ENCODE results near the gene ZNF662.
"Not testable (repeated sequence)": the region's sequence is repeated elsewhere in the genome, so short reads cannot be mapped to it uniquely, and the experiment has no call there.

Gene ZNF662

DNA sequence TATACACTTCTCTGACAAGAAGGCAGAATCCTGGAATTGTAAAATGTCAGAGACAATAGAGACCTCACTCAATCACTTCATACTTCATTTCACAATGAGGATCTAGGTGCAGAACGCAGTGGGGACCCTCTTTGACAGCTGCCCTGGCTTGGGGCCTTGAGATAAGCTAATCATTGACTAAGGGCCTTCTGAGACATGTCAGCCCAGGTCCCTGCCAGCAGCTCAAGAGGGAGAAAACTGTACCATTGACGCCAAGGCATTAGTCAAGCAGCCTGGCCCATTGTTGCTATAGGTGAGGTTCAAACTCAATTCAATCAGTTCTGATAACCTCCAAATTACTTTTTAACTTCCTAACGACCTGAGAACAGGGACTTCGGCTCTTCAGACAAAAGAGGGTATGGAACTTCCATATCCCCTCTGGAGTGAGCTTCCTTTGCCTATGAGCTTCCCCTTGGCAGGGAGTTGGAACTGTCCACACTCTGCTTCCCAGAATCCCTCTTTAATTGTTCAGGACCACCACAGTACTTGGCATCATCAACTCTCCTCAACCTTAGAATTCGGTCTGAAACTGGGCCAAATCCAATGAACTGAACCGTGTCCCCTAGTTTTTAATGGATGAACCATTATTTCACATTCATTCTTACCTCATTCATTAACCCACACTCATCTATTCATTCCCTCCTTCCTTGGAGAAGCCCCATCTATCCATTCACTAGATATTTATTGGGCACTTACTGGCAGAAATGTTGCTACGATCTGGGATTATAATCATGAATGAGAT is 28.8 kb upstream of the ZNF662 start:
- TF ChIP-seq, protein P1, sequence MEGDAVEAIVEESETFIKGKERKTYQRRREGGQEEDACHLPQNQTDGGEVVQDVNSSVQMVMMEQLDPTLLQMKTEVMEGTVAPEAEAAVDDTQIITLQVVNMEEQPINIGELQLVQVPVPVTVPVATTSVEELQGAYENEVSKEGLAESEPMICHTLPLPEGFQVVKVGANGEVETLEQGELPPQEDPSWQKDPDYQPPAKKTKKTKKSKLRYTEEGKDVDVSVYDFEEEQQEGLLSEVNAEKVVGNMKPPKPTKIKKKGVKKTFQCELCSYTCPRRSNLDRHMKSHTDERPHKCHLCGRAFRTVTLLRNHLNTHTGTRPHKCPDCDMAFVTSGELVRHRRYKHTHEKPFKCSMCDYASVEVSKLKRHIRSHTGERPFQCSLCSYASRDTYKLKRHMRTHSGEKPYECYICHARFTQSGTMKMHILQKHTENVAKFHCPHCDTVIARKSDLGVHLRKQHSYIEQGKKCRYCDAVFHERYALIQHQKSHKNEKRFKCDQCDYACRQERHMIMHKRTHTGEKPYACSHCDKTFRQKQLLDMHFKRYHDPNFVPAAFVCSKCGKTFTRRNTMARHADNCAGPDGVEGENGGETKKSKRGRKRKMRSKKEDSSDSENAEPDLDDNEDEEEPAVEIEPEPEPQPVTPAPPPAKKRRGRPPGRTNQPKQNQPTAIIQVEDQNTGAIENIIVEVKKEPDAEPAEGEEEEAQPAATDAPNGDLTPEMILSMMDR (conservative IDR thresholded peaks at IDR 0.05; ENCODE audit: low read length), result no peak
- H3K4me3 ChIP-seq (ENCODE audit: low read length), result no peak overlapping the region
- no peak for DNase-seq (ENCODE audit: low read depth)

GRCh38 chr3:42877881-42878280 is 28.1 kb upstream of the ZNF662 start:
- no peak overlapping the region for H3K4me3 ChIP-seq (ENCODE audit: low read length)
- TF ChIP-seq, protein P1 (conservative IDR thresholded peaks at IDR 0.05; ENCODE audit: low read length), result no peak
- no peak for DNase-seq (ENCODE audit: low read depth)

- no peak for DNase-seq (ENCODE audit: low read depth)
- TF ChIP-seq, protein P1 (conservative IDR thresholded peaks at IDR 0.05; ENCODE audit: low read length), result no peak
- H3K4me3 ChIP-seq (ENCODE audit: low read length), result peak overlapping the region; percentile 70
Measured at GRCh38 chr3:42880183-42880582, 25.8 kb upstream of the ZNF662 start.

GRCh38 chr3:42880601-42881451 is 25.1 kb upstream of the ZNF662 start:
- DNase-seq (ENCODE audit: low read depth), result peak; percentile 74
- peak overlapping the region; percentile 70 for H3K4me3 ChIP-seq (ENCODE audit: low read length)
- TF ChIP-seq, protein P1 (conservative IDR thresholded peaks at IDR 0.05; ENCODE audit: low read length), result peak; percentile 77

- not testable (repeated sequence) for DNase-seq (ENCODE audit: low read depth); H3K4me3 ChIP-seq (ENCODE audit: low read length)
Measured at GRCh38 chr3:42883251-42883930, 22.6 kb upstream of the ZNF662 start.

- no peak overlapping the region for H3K4me3 ChIP-seq (ENCODE audit: low read length)
- TF ChIP-seq, protein P1 (conservative IDR thresholded peaks at IDR 0.05; ENCODE audit: low read length), result no peak
- no peak for DNase-seq (ENCODE audit: low read depth)
Measured at GRCh38 chr3:42884324-42884723, 21.6 kb upstream of the ZNF662 start.

- no peak overlapping the region for H3K4me3 ChIP-seq (ENCODE audit: low read length)
- no peak for DNase-seq (ENCODE audit: low read depth)
- TF ChIP-seq, protein P1 (conservative IDR thresholded peaks at IDR 0.05; ENCODE audit: low read length), result no peak
Measured at GRCh38 chr3:42886294-42886822, 19.6 kb upstream of the ZNF662 start.

All from AG10803 (cell line).